ENCODE results near the gene WBP1. TPM values are rescaled to one million over a fixed set of nuclear protein-coding genes. Genes with fewer than 3 reads are reported as not detected.

WBP1 gene
- total RNA-seq, 1 experiment from 2014 or later, result 54.8 TPM

DNA sequence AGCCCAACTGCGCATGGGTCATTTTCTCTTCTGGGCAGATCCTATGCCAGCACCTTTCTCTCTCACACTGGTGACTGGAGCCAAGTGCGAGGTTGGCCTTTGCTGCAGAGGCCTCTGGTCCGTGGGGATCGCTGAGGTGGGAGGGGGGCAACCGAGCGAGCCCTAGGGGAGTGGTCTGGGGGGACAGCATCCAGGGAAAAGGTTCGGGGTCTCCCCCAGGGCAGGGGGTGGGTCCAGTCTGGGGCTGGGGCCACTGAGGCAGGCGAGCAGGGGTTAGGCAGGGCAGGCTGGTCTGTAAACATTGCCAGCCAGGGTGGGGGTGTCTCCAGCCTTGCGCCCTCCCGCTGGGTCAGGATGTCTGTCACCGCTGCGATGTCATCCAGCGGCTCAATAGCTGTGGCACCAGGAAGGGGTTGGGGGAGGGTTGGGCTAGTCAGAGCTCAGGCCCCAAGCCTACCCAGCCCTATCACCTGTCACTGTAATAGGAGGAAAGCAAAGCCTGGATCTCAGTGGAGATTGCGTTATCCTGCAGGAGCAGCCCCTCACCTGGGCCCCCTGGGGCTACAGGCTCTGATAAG lies 32.0 kb upstream of the WBP1 start:
- POLR2A ChIA-PET, result no interaction called here

DNA sequence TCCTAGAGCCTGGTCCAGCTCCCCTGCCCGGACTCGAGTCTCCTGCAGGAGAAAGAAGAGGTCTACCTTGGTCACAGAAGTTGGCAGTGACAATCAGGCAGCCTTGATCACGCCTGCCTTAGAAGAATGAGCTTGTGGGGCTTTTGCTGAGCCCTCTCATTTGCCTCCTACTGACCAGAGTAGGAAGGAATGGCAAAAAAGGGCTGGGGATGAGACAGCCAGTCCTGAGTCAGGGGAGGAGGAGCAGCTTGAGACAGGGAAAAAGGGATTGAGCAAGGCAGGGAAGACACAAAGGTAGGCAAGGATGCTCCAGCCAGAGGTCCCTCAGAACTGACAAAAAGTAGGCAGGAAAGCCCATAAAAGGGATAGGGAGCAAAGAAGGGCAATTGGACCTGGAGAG lies 30.7 kb upstream of the WBP1 start:
- CTCF ChIA-PET, result no interaction called here
- Histone ChIP-seq H3K4me1 (no peaks in the 10 kb centered on the region), H3K36me3 (ENCODE audit: control insufficient read depth, insufficient read depth, low read length) (peaks cover 6% of the 10 kb centered on the region), H3K4me3 (ENCODE audit: low read depth, low read length) (no peak overlapping the region), H3K27me3 (replicated peaks; ENCODE audit: control insufficient read depth, insufficient read depth, low read length) (no peaks in the 10 kb centered on the region), H3K9me3 (no peaks in the 10 kb centered on the region)
- BruUV-seq (replicated peaks), result no TSS peak
- H3K9me3 Mint-ChIP-seq (ENCODE audit: unreplicated experiment), result no peaks in the 10 kb centered on the region
- no peak overlapping the region for H3K4me3 Mint-ChIP-seq (ENCODE audit: unreplicated experiment)
- DNase-seq, result no peak
- intact Hi-C loops (cut with micrococcal nuclease; ENCODE audit: unreplicated experiment), result no loop called here
- no peaks in the 10 kb centered on the region for H3K27me3 Mint-ChIP-seq (ENCODE audit: insufficient read depth, unreplicated experiment)
- peak overlapping the region; percentile 11 for H3K27ac Mint-ChIP-seq (ENCODE audit: unreplicated experiment)
- TF ChIP-seq, protein P1, sequence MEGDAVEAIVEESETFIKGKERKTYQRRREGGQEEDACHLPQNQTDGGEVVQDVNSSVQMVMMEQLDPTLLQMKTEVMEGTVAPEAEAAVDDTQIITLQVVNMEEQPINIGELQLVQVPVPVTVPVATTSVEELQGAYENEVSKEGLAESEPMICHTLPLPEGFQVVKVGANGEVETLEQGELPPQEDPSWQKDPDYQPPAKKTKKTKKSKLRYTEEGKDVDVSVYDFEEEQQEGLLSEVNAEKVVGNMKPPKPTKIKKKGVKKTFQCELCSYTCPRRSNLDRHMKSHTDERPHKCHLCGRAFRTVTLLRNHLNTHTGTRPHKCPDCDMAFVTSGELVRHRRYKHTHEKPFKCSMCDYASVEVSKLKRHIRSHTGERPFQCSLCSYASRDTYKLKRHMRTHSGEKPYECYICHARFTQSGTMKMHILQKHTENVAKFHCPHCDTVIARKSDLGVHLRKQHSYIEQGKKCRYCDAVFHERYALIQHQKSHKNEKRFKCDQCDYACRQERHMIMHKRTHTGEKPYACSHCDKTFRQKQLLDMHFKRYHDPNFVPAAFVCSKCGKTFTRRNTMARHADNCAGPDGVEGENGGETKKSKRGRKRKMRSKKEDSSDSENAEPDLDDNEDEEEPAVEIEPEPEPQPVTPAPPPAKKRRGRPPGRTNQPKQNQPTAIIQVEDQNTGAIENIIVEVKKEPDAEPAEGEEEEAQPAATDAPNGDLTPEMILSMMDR (IDR thresholded peaks at IDR 0.05; ENCODE audit: insufficient read depth in 1 of 2, low read depth in 1 of 2, low read length in 1 of 2, severe bottlenecking in 1 of 2, unreplicated experiment in 1 of 2), result no peak
- POLR2A ChIA-PET, result no interaction called here
- peaks cover 92% of the 10 kb centered on the region for H3K36me3 Mint-ChIP-seq (ENCODE audit: insufficient read depth, unreplicated experiment)
- H3K4me1 Mint-ChIP-seq (ENCODE audit: low read depth, unreplicated experiment), result peaks cover 7% of the 10 kb centered on the region

More for the DNA sequence above, 32.0 kb upstream of the WBP1 start:
- Mint-ChIP-seq H3K9me3 (ENCODE audit: unreplicated experiment) (no peaks in the 10 kb centered on the region), H3K27ac (ENCODE audit: unreplicated experiment) (no peak overlapping the region), H3K36me3 (ENCODE audit: insufficient read depth, unreplicated experiment) (peaks cover 92% of the 10 kb centered on the region), H3K4me3 (ENCODE audit: unreplicated experiment) (no peak overlapping the region), H3K27me3 (ENCODE audit: insufficient read depth, unreplicated experiment) (no peaks in the 10 kb centered on the region), H3K4me1 (ENCODE audit: low read depth, unreplicated experiment) (peaks cover 9% of the 10 kb centered on the region)
- Histone ChIP-seq H3K4me3 (ENCODE audit: low read depth, low read length) (no peak overlapping the region), H3K4me1 (no peaks in the 10 kb centered on the region), H3K27me3 (replicated peaks; ENCODE audit: control insufficient read depth, insufficient read depth, low read length) (no peaks in the 10 kb centered on the region), H3K9me3 (no peaks in the 10 kb centered on the region), H3K36me3 (ENCODE audit: control insufficient read depth, insufficient read depth, low read length) (peaks cover 5% of the 10 kb centered on the region)
- intact Hi-C loops (cut with micrococcal nuclease; ENCODE audit: unreplicated experiment), result no loop called here
- CTCF ChIA-PET, result no interaction called here
- DNase-seq, result no peak
- no TSS peak for BruUV-seq (replicated peaks)
- TF ChIP-seq, protein P1 (IDR thresholded peaks at IDR 0.05; ENCODE audit: insufficient read depth in 1 of 2, low read depth in 1 of 2, low read length in 1 of 2, severe bottlenecking in 1 of 2, unreplicated experiment in 1 of 2), result no peak

DNA sequence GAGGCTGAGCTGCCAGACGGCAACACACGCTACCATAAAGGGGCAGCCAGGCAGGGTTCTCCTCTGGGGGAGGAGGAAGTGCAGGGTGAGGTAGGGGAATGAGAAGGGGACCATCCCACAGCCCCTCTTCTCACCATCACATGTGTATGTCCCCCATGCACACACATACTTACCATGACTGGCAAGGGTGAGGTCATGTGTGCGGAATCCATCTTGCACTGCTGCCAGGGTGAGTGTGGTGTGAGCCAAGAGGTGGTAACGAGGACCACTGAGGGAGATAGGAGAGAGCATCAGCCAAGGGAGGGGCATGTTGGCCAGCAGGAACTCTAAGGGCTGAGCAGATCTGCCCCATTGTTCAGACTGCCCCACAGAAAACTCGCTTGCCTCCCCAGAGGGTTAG lies 29.6 kb upstream of the WBP1 start:
- no peaks in the 10 kb centered on the region for H3K9me3 Mint-ChIP-seq (ENCODE audit: unreplicated experiment)
- peaks cover 6% of the 10 kb centered on the region for H3K36me3 ChIP-seq (ENCODE audit: control insufficient read depth, insufficient read depth, low read length)

More for the DNA sequence above, 29.6 kb upstream of the WBP1 start:
- no TSS peak for BruUV-seq (replicated peaks)
- no peak for DNase-seq
- no peaks in the 10 kb centered on the region for H3K4me1 Mint-ChIP-seq (ENCODE audit: low read depth, unreplicated experiment)
- peaks cover 86% of the 10 kb centered on the region for H3K36me3 Mint-ChIP-seq (ENCODE audit: insufficient read depth, unreplicated experiment)
- Histone ChIP-seq H3K9me3 (no peaks in the 10 kb centered on the region), H3K27me3 (replicated peaks; ENCODE audit: control insufficient read depth, insufficient read depth, low read length) (no peaks in the 10 kb centered on the region), H3K4me3 (ENCODE audit: low read depth, low read length) (no peak overlapping the region), H3K4me1 (no peaks in the 10 kb centered on the region)
- intact Hi-C loops (cut with micrococcal nuclease; ENCODE audit: unreplicated experiment), result no loop called here
- ChIA-PET CTCF (interaction anchor here (1.6 kb wide), 1 partner anchor 37 kb away, joined by 5 read pairs; no protein-coding TSS in a partner anchor), POLR2A (no interaction called here)
- H3K27me3 Mint-ChIP-seq (ENCODE audit: insufficient read depth, unreplicated experiment), result no peaks in the 10 kb centered on the region
- H3K4me3 Mint-ChIP-seq (ENCODE audit: unreplicated experiment), result no peak overlapping the region
- no peak overlapping the region for H3K27ac Mint-ChIP-seq (ENCODE audit: unreplicated experiment)
- TF ChIP-seq, protein P1 (IDR thresholded peaks at IDR 0.05; ENCODE audit: insufficient read depth in 1 of 2, low read depth in 1 of 2, low read length in 1 of 2, severe bottlenecking in 1 of 2, unreplicated experiment in 1 of 2), result no peak

Data from Caco-2 (cell line).